ENCODE results near the gene SMARCB1.
A peak's percentile ranks its signal among the peaks of the same experiment; 100 is the strongest.

The SMARCB1 gene

DNA sequence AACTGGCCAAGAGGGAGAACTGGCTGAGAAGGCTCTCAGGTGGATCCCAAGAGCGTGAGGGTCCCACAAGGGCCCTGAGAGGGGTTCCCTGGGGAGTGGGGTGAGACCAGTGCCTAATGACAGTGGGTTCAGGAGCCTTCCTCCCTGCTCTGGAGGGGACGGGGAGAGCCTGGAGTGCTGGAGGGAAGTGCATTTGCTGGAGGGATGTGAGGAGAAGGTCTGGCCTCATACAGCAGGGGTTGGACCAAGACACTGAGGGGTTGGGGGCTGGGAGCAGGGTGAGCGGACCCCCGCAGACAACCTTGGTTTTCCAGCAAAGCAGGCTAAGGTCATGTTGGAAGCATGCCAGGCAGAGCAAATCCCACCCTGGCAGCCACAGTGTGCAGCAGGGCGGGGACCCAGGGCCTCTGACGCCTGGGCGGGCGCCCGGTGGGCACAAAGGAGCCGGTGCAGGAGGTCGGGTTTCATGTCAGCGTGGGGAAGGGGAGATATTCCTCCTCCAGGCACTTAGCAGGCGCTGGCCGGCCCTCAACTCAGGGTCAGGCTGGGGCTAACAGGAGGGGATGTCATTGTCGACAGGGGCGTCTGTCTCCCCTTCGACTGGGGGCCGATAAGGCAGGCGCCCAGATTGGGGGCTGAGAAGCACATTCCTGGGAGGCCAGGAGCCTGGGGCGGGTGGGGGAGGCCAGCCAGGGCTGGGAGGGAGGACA is 55.1 kb downstream of the SMARCB1 start:
- Histone ChIP-seq H3K4me1 (peaks cover 9% of the 10 kb centered on the region), H3K27me3 (ENCODE audit: control insufficient read depth, insufficient read depth, low read length) (no peaks in the 10 kb centered on the region), H3K9me3 (ENCODE audit: control insufficient read depth, low read length) (no peaks in the 10 kb centered on the region), H3K4me3 (ENCODE audit: low read depth, low read length) (no peak overlapping the region), H2AFZ (no peak overlapping the region), H3K36me3 (ENCODE audit: control insufficient read depth, insufficient read depth, low read length) (no peaks in the 10 kb centered on the region), H3K79me2 (no peaks in the 10 kb centered on the region), H3K4me2 (ENCODE audit: low read length) (no peak overlapping the region), H3K9ac (no peak overlapping the region), H3K27ac (no peak overlapping the region)
- TF ChIP-seq, protein P1, sequence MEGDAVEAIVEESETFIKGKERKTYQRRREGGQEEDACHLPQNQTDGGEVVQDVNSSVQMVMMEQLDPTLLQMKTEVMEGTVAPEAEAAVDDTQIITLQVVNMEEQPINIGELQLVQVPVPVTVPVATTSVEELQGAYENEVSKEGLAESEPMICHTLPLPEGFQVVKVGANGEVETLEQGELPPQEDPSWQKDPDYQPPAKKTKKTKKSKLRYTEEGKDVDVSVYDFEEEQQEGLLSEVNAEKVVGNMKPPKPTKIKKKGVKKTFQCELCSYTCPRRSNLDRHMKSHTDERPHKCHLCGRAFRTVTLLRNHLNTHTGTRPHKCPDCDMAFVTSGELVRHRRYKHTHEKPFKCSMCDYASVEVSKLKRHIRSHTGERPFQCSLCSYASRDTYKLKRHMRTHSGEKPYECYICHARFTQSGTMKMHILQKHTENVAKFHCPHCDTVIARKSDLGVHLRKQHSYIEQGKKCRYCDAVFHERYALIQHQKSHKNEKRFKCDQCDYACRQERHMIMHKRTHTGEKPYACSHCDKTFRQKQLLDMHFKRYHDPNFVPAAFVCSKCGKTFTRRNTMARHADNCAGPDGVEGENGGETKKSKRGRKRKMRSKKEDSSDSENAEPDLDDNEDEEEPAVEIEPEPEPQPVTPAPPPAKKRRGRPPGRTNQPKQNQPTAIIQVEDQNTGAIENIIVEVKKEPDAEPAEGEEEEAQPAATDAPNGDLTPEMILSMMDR (IDR thresholded peaks at IDR 0.05) = no peak

DNA sequence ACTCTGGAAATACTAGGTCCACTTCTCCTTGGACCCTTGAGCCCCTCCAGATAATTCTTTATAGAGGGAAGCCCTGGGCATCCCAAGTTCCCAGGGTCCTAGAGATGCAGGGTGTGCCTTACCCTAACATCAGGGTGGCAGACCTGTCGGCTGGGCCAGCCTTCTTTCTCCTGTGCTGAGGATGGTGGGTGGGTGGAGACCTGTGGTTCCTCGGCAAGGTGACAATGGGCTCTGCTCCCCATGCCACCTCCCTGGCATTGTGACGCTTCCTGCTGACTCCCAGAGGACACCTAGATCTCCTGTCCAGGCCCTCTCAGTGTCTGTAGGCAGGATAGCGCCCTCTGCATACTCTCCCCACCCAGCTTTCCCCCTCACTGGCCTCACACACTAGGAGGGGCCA is 55.8 kb downstream of the SMARCB1 start:
- Histone ChIP-seq H3K9me3 (ENCODE audit: control insufficient read depth, low read length) (no peaks in the 10 kb centered on the region), H3K4me3 (ENCODE audit: low read depth, low read length) (no peak overlapping the region), H3K4me2 (ENCODE audit: low read length) (no peak overlapping the region), H3K79me2 (no peaks in the 10 kb centered on the region), H3K4me1 (peaks cover 9% of the 10 kb centered on the region), H2AFZ (no peak overlapping the region), H3K27ac (no peak overlapping the region), H3K27me3 (ENCODE audit: control insufficient read depth, insufficient read depth, low read length) (no peaks in the 10 kb centered on the region), H3K36me3 (ENCODE audit: control insufficient read depth, insufficient read depth, low read length) (no peaks in the 10 kb centered on the region), H3K9ac (no peak overlapping the region)
- TF ChIP-seq, protein P1 (IDR thresholded peaks at IDR 0.05) = no peak

- no peaks in the 10 kb centered on the region for H3K27me3 ChIP-seq (ENCODE audit: control insufficient read depth, insufficient read depth, low read length)
- no peak overlapping the region for H3K9ac ChIP-seq
- no peaks in the 10 kb centered on the region for H3K9me3 ChIP-seq (ENCODE audit: control insufficient read depth, low read length)
- peak overlapping the region; percentile 60 for H3K27ac ChIP-seq
- no peaks in the 10 kb centered on the region for H3K36me3 ChIP-seq (ENCODE audit: control insufficient read depth, insufficient read depth, low read length)
- H3K4me3 ChIP-seq (ENCODE audit: low read depth, low read length) = no peak overlapping the region
- H3K4me2 ChIP-seq (ENCODE audit: low read length) = peak overlapping the region; percentile 57
- H3K79me2 ChIP-seq = no peaks in the 10 kb centered on the region
- H2AFZ ChIP-seq = peak overlapping the region; percentile 70
- H3K4me1 ChIP-seq = peaks cover 9% of the 10 kb centered on the region
- TF ChIP-seq, protein P1 (IDR thresholded peaks at IDR 0.05) = no peak
Measured at GRCh38 chr22:23844739-23845202, 58.0 kb downstream of the SMARCB1 start.

DNA sequence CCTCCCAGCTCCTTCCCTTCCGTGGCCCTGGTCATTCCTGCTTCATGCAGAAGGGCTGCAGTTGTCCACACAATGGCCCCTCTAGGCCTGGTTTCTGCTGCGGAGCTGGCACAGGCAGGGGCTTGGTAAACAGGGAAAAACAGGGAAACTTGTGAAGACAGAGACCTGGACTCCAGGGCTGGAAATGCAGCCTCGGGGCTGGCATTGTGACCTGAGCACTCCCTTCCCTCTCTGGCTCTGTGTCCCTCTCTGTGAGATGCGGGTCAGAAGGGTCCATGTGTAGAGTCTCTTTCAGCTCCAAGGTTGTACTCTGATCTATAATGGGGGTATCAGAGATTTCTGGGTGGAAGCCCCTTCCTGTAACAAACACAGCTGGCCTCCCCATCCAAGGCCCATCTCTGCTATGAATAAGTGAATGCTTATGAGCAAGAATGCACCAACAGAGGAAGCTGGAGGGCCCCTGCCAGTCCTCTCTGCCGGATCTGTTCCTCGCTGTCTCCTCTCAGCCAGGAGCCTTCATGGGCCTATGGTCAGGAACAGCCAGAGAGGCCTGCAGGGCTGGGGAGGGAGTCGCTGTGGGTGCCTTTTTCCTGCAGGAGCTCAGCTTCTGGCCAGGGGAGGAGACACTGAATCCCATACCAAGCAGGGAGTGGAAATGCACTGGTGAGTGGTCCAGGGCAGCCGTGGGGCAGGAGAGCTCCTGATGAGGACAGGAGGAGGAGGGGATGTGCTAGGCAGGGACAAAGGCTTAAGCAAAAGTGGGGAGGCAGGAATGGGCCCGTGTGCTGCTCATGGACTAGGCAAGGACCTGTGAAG is 58.7 kb downstream of the SMARCB1 start:
- Histone ChIP-seq H3K9ac (no peak overlapping the region), H3K27ac (peak overlapping the region; percentile 60), H3K4me2 (ENCODE audit: low read length) (no peak overlapping the region), H3K79me2 (no peaks in the 10 kb centered on the region), H3K4me3 (ENCODE audit: low read depth, low read length) (no peak overlapping the region), H3K36me3 (ENCODE audit: control insufficient read depth, insufficient read depth, low read length) (no peaks in the 10 kb centered on the region), H3K9me3 (ENCODE audit: control insufficient read depth, low read length) (no peaks in the 10 kb centered on the region), H3K27me3 (ENCODE audit: control insufficient read depth, insufficient read depth, low read length) (no peaks in the 10 kb centered on the region), H2AFZ (no peak overlapping the region), H3K4me1 (peaks cover 9% of the 10 kb centered on the region)
- TF ChIP-seq, protein P1 (IDR thresholded peaks at IDR 0.05) = no peak
